Measurements from ENCODE around the gene FAM120A.
"Not testable (repeated sequence)": the region's sequence is repeated elsewhere in the genome, so short reads cannot be mapped to it uniquely, and the experiment has no call there.

Gene FAM120A

DNA sequence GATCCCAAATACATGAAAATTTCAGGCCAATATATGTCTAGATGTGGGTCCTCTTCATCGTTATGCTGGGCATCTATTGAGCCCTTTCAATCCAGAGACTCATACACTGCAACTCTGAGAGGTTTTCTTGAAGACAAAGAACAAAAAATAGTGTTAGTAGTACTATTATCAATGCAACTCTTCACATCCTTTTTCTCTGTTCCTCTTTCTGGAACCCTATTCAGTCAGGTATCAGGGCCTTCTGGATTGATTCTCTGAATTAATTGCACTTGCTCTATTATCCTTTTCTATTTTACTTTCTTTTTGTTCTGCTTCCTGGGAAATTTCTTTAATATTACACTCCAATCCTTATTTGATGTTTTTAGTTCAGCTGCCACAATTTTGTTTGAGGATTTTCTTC, 18.5 kb upstream of the FAM120A start:
- H3K4me3 ChIP-seq (ENCODE audit: low read length in 2 of 2): no peak overlapping the region
- no peaks in the 10 kb centered on the region for H3K9me3 ChIP-seq (ENCODE audit: control insufficient read depth in 2 of 2, low read length in 2 of 2)
- H3K27ac ChIP-seq (ENCODE audit: low read length): no peak overlapping the region
- no peaks in the 10 kb centered on the region for H3K4me1 ChIP-seq (ENCODE audit: control insufficient read depth, insufficient read depth, low read length)
- H3K9ac ChIP-seq (ENCODE audit: low read length in 2 of 2): no peak overlapping the region
- no peaks in the 10 kb centered on the region for H3K27me3 ChIP-seq (ENCODE audit: control insufficient read depth in 1 of 2, insufficient read depth in 2 of 2, low read length in 2 of 2)
- H3K36me3 ChIP-seq (ENCODE audit: control insufficient read depth in 2 of 2, insufficient read depth in 2 of 2, low read length in 2 of 2): no peaks in the 10 kb centered on the region

DNA sequence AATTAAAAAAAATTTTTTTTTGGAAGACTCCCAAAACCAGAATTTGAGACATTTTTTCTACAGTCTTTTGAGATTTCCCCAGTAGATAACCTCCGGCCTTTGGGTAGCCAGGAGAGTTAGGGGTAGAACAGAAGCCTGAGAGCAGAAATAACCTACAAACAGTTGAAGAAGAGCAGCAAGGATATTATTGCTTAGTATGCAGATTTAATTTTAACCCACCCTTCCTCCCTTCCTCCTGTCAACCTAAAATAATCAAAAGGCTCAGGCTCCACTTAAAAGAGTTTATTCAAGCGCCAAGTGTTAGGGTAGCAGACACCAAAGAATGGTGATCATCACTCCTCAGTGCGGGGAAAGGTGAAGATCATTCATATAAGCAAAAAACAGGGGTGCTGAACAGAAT, 17.4 kb upstream of the FAM120A start:
- no peaks in the 10 kb centered on the region for H3K36me3 ChIP-seq (ENCODE audit: control insufficient read depth in 2 of 2, insufficient read depth in 2 of 2, low read length in 2 of 2)
- H3K9me3 ChIP-seq (ENCODE audit: control insufficient read depth in 2 of 2, low read length in 2 of 2): no peaks in the 10 kb centered on the region
- H3K27me3 ChIP-seq (ENCODE audit: control insufficient read depth in 1 of 2, insufficient read depth in 2 of 2, low read length in 2 of 2): no peaks in the 10 kb centered on the region
- H3K4me1 ChIP-seq (ENCODE audit: control insufficient read depth, insufficient read depth, low read length): no peaks in the 10 kb centered on the region
- H3K27ac ChIP-seq (ENCODE audit: low read length): no peak overlapping the region
- no peak overlapping the region for H3K9ac ChIP-seq (ENCODE audit: low read length in 2 of 2)
- no peak overlapping the region for H3K4me3 ChIP-seq (ENCODE audit: low read length in 2 of 2)

DNA sequence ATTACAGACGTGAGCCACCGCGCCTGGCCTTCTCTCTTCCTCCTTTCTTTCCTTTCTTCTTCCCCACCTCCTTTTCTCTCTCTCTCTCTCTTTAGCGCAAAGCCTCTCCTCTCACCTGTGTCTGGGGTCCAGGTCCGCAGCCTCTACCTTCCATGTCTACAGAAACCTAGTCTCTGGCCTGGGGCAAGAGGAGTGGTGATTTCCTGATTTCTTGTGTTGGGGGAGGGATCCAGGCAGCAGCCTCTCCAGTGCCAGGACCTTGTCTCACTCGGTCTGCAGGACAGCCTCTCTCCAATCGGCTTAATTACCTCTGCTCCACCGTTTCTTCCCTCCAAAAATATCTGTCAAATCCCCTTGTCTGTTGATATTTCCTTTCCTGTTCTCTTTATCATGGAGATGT, 16.1 kb upstream of the FAM120A start:
- Histone ChIP-seq H3K9me3 (ENCODE audit: control insufficient read depth in 2 of 2, low read length in 2 of 2) (no peaks in the 10 kb centered on the region), H3K27me3 (ENCODE audit: control insufficient read depth in 1 of 2, insufficient read depth in 2 of 2, low read length in 2 of 2) (no peaks in the 10 kb centered on the region), H3K4me3 (ENCODE audit: low read length in 2 of 2) (no peak overlapping the region), H3K9ac (ENCODE audit: low read length in 2 of 2) (no peak overlapping the region), H3K36me3 (ENCODE audit: control insufficient read depth in 2 of 2, insufficient read depth in 2 of 2, low read length in 2 of 2) (no peaks in the 10 kb centered on the region), H3K27ac (ENCODE audit: low read length) (no peak overlapping the region), H3K4me1 (ENCODE audit: control insufficient read depth, insufficient read depth, low read length) (no peaks in the 10 kb centered on the region)

DNA sequence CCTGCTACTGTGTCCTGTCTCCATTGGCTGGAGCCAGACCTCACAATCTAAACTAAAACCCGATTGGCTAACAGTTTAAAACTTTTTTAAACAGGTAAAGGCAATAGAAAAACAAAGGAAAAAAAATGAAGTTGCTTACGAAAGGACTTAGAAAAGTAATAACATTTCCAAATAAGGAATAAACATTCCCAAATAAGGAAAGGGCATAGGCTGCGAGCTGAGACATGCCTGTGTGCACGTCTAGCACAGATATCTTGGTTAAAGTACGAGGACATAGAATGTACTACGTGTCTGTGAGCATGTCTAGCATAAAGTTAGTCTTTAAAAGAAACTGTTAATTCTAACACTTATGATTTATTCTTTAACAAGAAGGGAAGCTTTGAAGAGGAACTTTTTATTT, 15.3 kb upstream of the FAM120A start:
- H3K27ac ChIP-seq (ENCODE audit: low read length): no peak overlapping the region
- H3K9ac ChIP-seq (ENCODE audit: low read length in 2 of 2): no peak overlapping the region
- no peaks in the 10 kb centered on the region for H3K9me3 ChIP-seq (ENCODE audit: control insufficient read depth in 2 of 2, low read length in 2 of 2)
- no peaks in the 10 kb centered on the region for H3K27me3 ChIP-seq (ENCODE audit: control insufficient read depth in 1 of 2, insufficient read depth in 2 of 2, low read length in 2 of 2)
- H3K4me3 ChIP-seq (ENCODE audit: low read length in 2 of 2): no peak overlapping the region
- H3K4me1 ChIP-seq (ENCODE audit: control insufficient read depth, insufficient read depth, low read length): no peaks in the 10 kb centered on the region
- no peaks in the 10 kb centered on the region for H3K36me3 ChIP-seq (ENCODE audit: control insufficient read depth in 2 of 2, insufficient read depth in 2 of 2, low read length in 2 of 2)

DNA sequence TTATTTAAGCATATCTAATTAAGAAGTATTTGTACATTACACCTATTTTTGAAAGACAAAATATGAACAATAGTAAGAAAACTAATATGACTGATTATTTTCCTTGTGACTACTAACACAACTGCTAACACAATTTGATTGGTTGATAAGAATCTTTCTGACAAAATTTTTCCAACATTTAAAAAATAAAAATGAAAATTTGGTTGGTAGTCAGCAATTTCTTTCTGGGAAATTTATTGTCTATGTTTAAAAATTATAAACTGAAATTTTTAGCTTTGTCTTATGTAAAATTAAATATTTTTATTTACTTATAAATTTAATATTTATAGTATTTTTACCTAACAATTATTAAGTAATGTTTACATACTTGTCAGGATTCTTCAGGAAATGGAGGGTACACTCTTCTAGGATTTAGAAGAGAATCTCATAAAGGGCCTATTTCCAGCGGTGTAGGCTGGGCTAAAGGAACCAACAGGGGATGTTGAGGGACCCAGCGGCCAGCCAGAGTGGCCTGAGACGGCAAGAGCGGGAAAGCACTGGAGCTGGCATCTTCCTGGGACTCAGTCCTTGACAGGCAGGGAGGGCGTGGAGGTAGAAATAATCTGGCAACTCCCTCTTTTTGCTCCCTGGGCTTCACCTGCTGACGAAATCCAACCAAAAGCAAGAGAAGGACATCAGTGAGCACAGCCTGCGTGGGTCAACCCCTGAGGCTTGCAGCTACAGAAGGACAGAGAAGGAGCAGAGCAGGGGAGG, 14.7 kb upstream of the FAM120A start:
- Histone ChIP-seq H3K27ac (ENCODE audit: low read length) (no peak overlapping the region), H3K4me1 (ENCODE audit: control insufficient read depth, insufficient read depth, low read length) (no peaks in the 10 kb centered on the region), H3K9me3 (ENCODE audit: control insufficient read depth in 2 of 2, low read length in 2 of 2) (no peaks in the 10 kb centered on the region), H3K27me3 (ENCODE audit: control insufficient read depth in 1 of 2, insufficient read depth in 2 of 2, low read length in 2 of 2) (no peaks in the 10 kb centered on the region), H3K36me3 (ENCODE audit: control insufficient read depth in 2 of 2, insufficient read depth in 2 of 2, low read length in 2 of 2) (no peaks in the 10 kb centered on the region), H3K4me3 (ENCODE audit: low read length in 2 of 2) (no peak overlapping the region), H3K9ac (ENCODE audit: low read length in 2 of 2) (no peak overlapping the region)

GRCh38 chr9:93437996-93438395, 13.5 kb upstream of the FAM120A start:
- H3K9me3 ChIP-seq (ENCODE audit: control insufficient read depth in 2 of 2, low read length in 2 of 2): no peaks in the 10 kb centered on the region
- no peaks in the 10 kb centered on the region for H3K4me1 ChIP-seq (ENCODE audit: control insufficient read depth, insufficient read depth, low read length)
- no peak overlapping the region for H3K4me3 ChIP-seq (ENCODE audit: low read length in 2 of 2)
- H3K27me3 ChIP-seq (ENCODE audit: control insufficient read depth in 1 of 2, insufficient read depth in 2 of 2, low read length in 2 of 2): no peaks in the 10 kb centered on the region
- H3K9ac ChIP-seq (ENCODE audit: low read length in 2 of 2): no peak overlapping the region
- no peaks in the 10 kb centered on the region for H3K36me3 ChIP-seq (ENCODE audit: control insufficient read depth in 2 of 2, insufficient read depth in 2 of 2, low read length in 2 of 2)
- H3K27ac ChIP-seq (ENCODE audit: low read length): no peak overlapping the region

DNA sequence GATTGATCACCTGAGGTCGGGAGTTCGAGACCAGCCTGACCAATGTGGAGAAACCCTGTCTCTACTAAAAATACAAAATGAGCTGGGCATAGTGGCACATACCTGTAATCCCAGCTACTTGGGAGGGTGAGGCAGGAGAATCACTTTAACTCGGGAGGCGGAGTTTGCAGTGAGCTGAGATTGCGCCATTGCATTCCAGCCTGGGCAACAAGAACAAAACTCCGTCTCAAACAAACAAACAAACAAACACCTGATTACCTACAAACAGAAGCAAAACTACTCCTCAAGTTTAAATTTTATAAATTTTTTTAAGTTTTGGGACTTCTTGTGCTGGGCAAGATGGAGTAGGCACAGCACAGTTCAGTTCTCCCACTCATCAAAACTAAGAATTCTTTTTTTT, 12.2 kb upstream of the FAM120A start:
- not testable (repeated sequence) for H3K4me1 ChIP-seq (ENCODE audit: control insufficient read depth, insufficient read depth, low read length); H3K9me3 ChIP-seq (ENCODE audit: control insufficient read depth in 2 of 2, low read length in 2 of 2); H3K9ac ChIP-seq (ENCODE audit: low read length in 2 of 2); H3K4me3 ChIP-seq (ENCODE audit: low read length in 2 of 2); H3K36me3 ChIP-seq (ENCODE audit: control insufficient read depth in 2 of 2, insufficient read depth in 2 of 2, low read length in 2 of 2); H3K27ac ChIP-seq (ENCODE audit: low read length); H3K27me3 ChIP-seq (ENCODE audit: control insufficient read depth in 1 of 2, insufficient read depth in 2 of 2, low read length in 2 of 2)

GRCh38 chr9:93440896-93441580, 10.4 kb upstream of the FAM120A start:
- Histone ChIP-seq H3K9me3 (ENCODE audit: control insufficient read depth in 2 of 2, low read length in 2 of 2) (no peaks in the 10 kb centered on the region), H3K36me3 (ENCODE audit: control insufficient read depth in 2 of 2, insufficient read depth in 2 of 2, low read length in 2 of 2) (peaks cover 5 to 6% of the 10 kb centered on the region in 2 donors), H3K27me3 (ENCODE audit: control insufficient read depth in 1 of 2, insufficient read depth in 2 of 2, low read length in 2 of 2) (no peaks in the 10 kb centered on the region), H3K4me1 (ENCODE audit: control insufficient read depth, insufficient read depth, low read length) (no peaks in the 10 kb centered on the region), H3K27ac (ENCODE audit: low read length) (no peak overlapping the region), H3K4me3 (ENCODE audit: low read length in 2 of 2) (no peak overlapping the region), H3K9ac (ENCODE audit: low read length in 2 of 2) (no peak overlapping the region)

DNA sequence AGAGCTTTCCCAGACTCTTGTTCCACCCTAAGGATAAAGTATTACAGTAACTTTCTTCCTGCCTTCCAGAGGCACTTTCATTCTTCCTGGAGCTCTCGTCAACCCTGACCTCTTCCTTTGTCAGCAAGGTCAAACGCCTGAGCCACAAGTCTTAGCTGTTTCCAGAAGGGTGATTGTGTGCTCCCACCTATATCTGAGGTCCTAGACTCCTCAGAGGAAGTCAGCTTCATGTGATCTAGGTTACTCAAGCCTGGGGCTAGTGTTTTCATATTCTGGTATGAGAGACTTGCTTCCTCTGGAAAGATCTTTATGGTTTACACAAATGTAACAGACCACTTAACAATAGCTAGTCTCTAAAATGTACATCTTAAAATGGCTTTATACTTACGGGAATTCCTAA, 5.4 kb upstream of the FAM120A start:
- H3K36me3 ChIP-seq (ENCODE audit: control insufficient read depth in 2 of 2, insufficient read depth in 2 of 2, low read length in 2 of 2): peaks cover 25 to 26% of the 10 kb centered on the region in 2 donors
- H3K4me1 ChIP-seq (ENCODE audit: control insufficient read depth, insufficient read depth, low read length): peaks cover 15% of the 10 kb centered on the region
- no peaks in the 10 kb centered on the region for H3K9me3 ChIP-seq (ENCODE audit: control insufficient read depth in 2 of 2, low read length in 2 of 2)
- no peak overlapping the region for H3K27ac ChIP-seq (ENCODE audit: low read length)
- no peak overlapping the region for H3K4me3 ChIP-seq (ENCODE audit: low read length in 2 of 2)
- no peak overlapping the region for H3K9ac ChIP-seq (ENCODE audit: low read length in 2 of 2)
- H3K27me3 ChIP-seq (ENCODE audit: control insufficient read depth in 1 of 2, insufficient read depth in 2 of 2, low read length in 2 of 2): no peaks in the 10 kb centered on the region

DNA sequence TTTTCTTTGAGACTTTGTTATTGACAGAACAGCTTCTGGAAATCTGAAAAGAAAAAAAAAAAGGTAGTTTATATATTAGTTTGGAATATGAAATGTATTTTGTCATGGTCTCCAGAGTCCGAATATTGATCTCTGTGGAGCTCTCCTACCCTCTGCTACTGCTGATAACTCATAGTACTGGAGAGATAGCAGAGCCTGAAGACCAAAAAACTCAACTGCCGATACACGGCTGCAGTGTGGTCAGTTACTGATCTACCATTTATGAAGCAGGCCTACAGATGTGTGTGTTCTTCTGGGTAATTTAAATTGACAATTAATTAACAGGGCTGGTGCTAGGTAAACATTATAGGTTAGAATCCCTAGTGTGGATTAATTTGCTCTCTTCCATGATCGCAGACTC, 3.8 kb upstream of the FAM120A start:
- no peak overlapping the region for H3K9ac ChIP-seq (ENCODE audit: low read length in 2 of 2)
- peaks cover 15% of the 10 kb centered on the region for H3K4me1 ChIP-seq (ENCODE audit: control insufficient read depth, insufficient read depth, low read length)
- peaks cover 25 to 26% of the 10 kb centered on the region in 2 donors for H3K36me3 ChIP-seq (ENCODE audit: control insufficient read depth in 2 of 2, insufficient read depth in 2 of 2, low read length in 2 of 2)
- no peaks in the 10 kb centered on the region for H3K27me3 ChIP-seq (ENCODE audit: control insufficient read depth in 1 of 2, insufficient read depth in 2 of 2, low read length in 2 of 2)
- H3K9me3 ChIP-seq (ENCODE audit: control insufficient read depth in 2 of 2, low read length in 2 of 2): no peaks in the 10 kb centered on the region
- H3K27ac ChIP-seq (ENCODE audit: low read length): no peak overlapping the region
- H3K4me3 ChIP-seq (ENCODE audit: low read length in 2 of 2): no peak overlapping the region

Data from stomach smooth muscle (tissue), 2 donors.